OCI-LY1 (cell line): ENCODE measurements around the gene FRMD1.

Source experiments
- H2AFZ ChIP-seq: fragments of 200-600 bp; sonication (generic), shearing (Covaris generic); 2 replicates; pipeline ENCODE4 v1.6.0; 2014; ENCODE audit warnings: antibody characterized with exemption, mild to moderate bottlenecking, low read length
- H3F3A ChIP-seq: fragments of 200-600 bp; sonication (generic), shearing (Covaris generic); 2 replicates; pipeline ENCODE4 v1.6.0; 2014; ENCODE audit warnings: mild to moderate bottlenecking, antibody characterized with exemption, low read length, moderate library complexity; ENCODE audit not compliant: insufficient read depth
- H3K27ac ChIP-seq: fragments of 200-600 bp; sonication (generic); 2 replicates; pipeline ENCODE4 v1.5.1; 2014; ENCODE audit warnings: low read length, mixed run types, mild to moderate bottlenecking, low read depth; ENCODE audit not compliant: poor library complexity, severe bottlenecking
- H3K27me3 ChIP-seq: fragments of 200-600 bp; sonication (generic); 2 replicates; pipeline ENCODE4 v1.6.0; 2014; ENCODE audit warnings: antibody characterized with exemption, mild to moderate bottlenecking, low read length, moderate library complexity; ENCODE audit not compliant: insufficient read depth
- H3K36me3 ChIP-seq: fragments of 200-600 bp; sonication (generic); 2 replicates; pipeline ENCODE4 v1.6.1; 2014; ENCODE audit warnings: mild to moderate bottlenecking, antibody characterized with exemption, low read length, moderate library complexity, mixed read lengths; ENCODE audit not compliant: insufficient read depth
- H3K4me1 ChIP-seq: fragments of 200-600 bp; sonication (generic); 2 replicates; pipeline ENCODE4 v1.5.1; 2014; ENCODE audit warnings: mild to moderate bottlenecking, low read length, moderate library complexity; ENCODE audit not compliant: insufficient read depth, severe bottlenecking
- H3K4me2 ChIP-seq: fragments of 200-600 bp; sonication (generic), shearing (Covaris generic); 2 replicates; pipeline ENCODE4 v1.6.1; 2014; ENCODE audit warnings: low read length
- H3K4me3 ChIP-seq: fragments of 200-600 bp; sonication (generic); 2 replicates; pipeline ENCODE4 v1.5.1; 2014; ENCODE audit warnings: low read length, low read depth, mild to moderate bottlenecking, mixed read lengths; ENCODE audit not compliant: poor library complexity, severe bottlenecking
- H3K79me2 ChIP-seq: fragments of 200-600 bp; shearing (Covaris generic); 2 replicates; pipeline ENCODE4 v1.6.1; 2016; ENCODE audit warnings: mixed run types, low read length, mixed read lengths; ENCODE audit not compliant: insufficient read depth
- H3K9ac ChIP-seq: fragments of 200-600 bp; sonication (generic), shearing (Covaris generic); 2 replicates; pipeline ENCODE4 v1.6.1; 2014; ENCODE audit warnings: mild to moderate bottlenecking, low read length, mixed read lengths
- H3K9me2 ChIP-seq: fragments of 200-600 bp; sonication (generic), shearing (Covaris generic); 2 replicates; pipeline ENCODE4 v1.6.1; 2014; ENCODE audit warnings: low read depth, mild to moderate bottlenecking, low read length, mixed read lengths
- H3K9me3 ChIP-seq: fragments of 200-600 bp; shearing (Covaris generic); 2 replicates; pipeline ENCODE4 v1.6.1; 2014; ENCODE audit warnings: low read length, mixed read lengths
- H4K20me1 ChIP-seq: fragments of 200-600 bp; sonication (generic), shearing (Covaris generic); 2 replicates; pipeline ENCODE4 v1.6.0; 2016; ENCODE audit warnings: mild to moderate bottlenecking, low read length; ENCODE audit not compliant: insufficient read depth
- CTCF ChIP-seq: fragments of 200-600 bp; sonication (generic), shearing (Covaris generic); IDR thresholded peaks from 2 replicates; pipeline ENCODE4 v1.5.1; 2017; ENCODE audit warnings: mild to moderate bottlenecking, antibody characterized with exemption, low read length, moderate library complexity, mixed read lengths
- EZH2 ChIP-seq: fragments of 200-600 bp; sonication (generic), shearing (Covaris generic); IDR thresholded peaks from 2 replicates; pipeline ENCODE4 v1.8.0; 2017; ENCODE audit warnings: borderline replicate concordance, mixed run types, mild to moderate bottlenecking, antibody characterized with exemption, low read length, moderate library complexity, mixed read lengths

FRMD1 gene

GRCh38 chr6:168072730-168073129 is 6.3 kb downstream of the FRMD1 start:
- no peak overlapping the region for H2AFZ ChIP-seq
- no peaks in the 10 kb centered on the region for H3K36me3 ChIP-seq
- H3K9me2 ChIP-seq, result no peaks in the 10 kb centered on the region
- no peak overlapping the region for H3K4me3 ChIP-seq
- no peaks in the 10 kb centered on the region; the same call in 1 of the 2 replicates for H3K27me3 ChIP-seq
- H3K9me3 ChIP-seq, result no peaks in the 10 kb centered on the region
- no peaks in the 10 kb centered on the region for H3K4me1 ChIP-seq
- H3K27ac ChIP-seq, result no peak overlapping the region
- no peak overlapping the region for H3K9ac ChIP-seq
- H3K4me2 ChIP-seq, result no peak overlapping the region
- no peaks in the 10 kb centered on the region for H3K79me2 ChIP-seq
- no peaks in the 10 kb centered on the region for H3F3A ChIP-seq
- no peak for TF ChIP-seq CTCF
- TF ChIP-seq EZH2, result no peak
- H4K20me1 ChIP-seq, result no peaks in the 10 kb centered on the region

DNA sequence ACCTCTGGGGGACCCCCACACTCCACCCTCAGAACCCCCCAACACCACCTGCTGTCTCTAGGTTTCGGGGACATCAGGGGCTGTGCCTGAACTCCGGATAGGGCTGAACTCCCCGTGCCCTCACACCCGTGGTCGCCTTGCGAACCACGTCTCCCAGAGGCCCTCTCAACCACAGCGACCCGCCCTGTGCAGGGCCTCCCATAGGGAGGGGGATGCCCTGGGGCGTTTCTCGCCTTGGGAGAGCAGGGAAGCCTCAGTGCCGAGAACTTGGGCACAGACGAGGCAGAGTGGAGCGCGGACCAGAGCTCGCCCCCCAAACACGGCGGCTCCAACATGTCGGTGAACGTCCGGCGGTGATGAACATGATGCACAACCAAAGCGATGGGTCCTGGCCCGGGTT is 6.8 kb downstream of the FRMD1 start:
- Histone ChIP-seq H3K27me3 (no peaks in the 10 kb centered on the region; the same call in 1 of the 2 replicates), H3K4me1 (no peaks in the 10 kb centered on the region), H3K9me3 (no peaks in the 10 kb centered on the region), H3K79me2 (no peaks in the 10 kb centered on the region), H3K4me2 (no peak overlapping the region), H3K9me2 (no peaks in the 10 kb centered on the region), H3K27ac (no peak overlapping the region), H3K36me3 (no peaks in the 10 kb centered on the region), H4K20me1 (no peaks in the 10 kb centered on the region), H3K9ac (no peak overlapping the region), H3K4me3 (no peak overlapping the region), H2AFZ (no peak overlapping the region), H3F3A (no peaks in the 10 kb centered on the region)
- TF ChIP-seq EZH2, result no peak
- no peak for TF ChIP-seq CTCF

DNA sequence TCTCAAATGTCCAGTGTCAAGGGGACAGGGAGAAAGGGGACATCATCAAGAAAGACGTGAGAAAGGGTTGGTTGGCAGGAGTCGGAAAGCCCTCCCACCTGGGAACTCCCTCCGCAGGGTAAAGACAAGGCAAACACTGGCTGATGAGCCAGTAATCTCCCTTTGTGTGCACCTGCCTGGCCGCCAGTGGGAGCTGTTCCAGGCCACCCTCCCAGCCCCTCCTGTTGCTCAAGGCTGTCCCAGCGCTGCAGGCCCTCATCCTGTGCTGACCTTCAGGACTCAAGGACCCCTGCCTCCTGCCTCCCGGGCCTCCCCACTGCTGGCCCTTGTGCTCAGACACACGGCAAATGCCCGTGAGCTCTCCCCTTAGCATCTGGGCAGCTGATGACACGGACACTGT is 7.4 kb downstream of the FRMD1 start:
- no peak overlapping the region for H3K27ac ChIP-seq
- no peak overlapping the region for H2AFZ ChIP-seq
- H4K20me1 ChIP-seq, result no peaks in the 10 kb centered on the region
- TF ChIP-seq CTCF (peak; percentile 32; the same call in 1 of the 2 replicates), EZH2 (no peak)
- H3K36me3 ChIP-seq, result no peaks in the 10 kb centered on the region
- no peak overlapping the region for H3K4me2 ChIP-seq
- H3K9me2 ChIP-seq, result no peaks in the 10 kb centered on the region
- H3K4me1 ChIP-seq, result no peaks in the 10 kb centered on the region
- H3K9me3 ChIP-seq, result no peaks in the 10 kb centered on the region
- H3K79me2 ChIP-seq, result no peaks in the 10 kb centered on the region
- no peak overlapping the region for H3K4me3 ChIP-seq
- no peaks in the 10 kb centered on the region; the same call in 1 of the 2 replicates for H3K27me3 ChIP-seq
- no peak overlapping the region for H3K9ac ChIP-seq
- no peaks in the 10 kb centered on the region for H3F3A ChIP-seq
